ENCODE measurements around the gene ST8SIA6. TPM values are rescaled to one million over a fixed set of nuclear protein-coding genes. Genes with fewer than 3 reads are reported as not detected.

The ST8SIA6 gene
- total and polyA plus RNA-seq, 10 of the 15 experiments (the other 5 are each of a cell fraction or from before 2014, with no cell fraction given): 0.22 TPM; not detected in 9

GRCh38 chr10:17385066-17385465, 69.3 kb downstream of the ST8SIA6 start:
- ChIA-PET SMC1A (ENCODE audit: uncharacterized antibody, unreplicated experiment) (no interaction called here), RAD21 (ENCODE audit: unreplicated experiment) (no interaction called here), CTCF (interaction anchor here (0.7 to 1.4 kb wide), 4 partner anchors 8 to 324 kb away, joined by 3 read pairs; no protein-coding TSS in a partner anchor), POLR2A (interaction anchor here (0.6 kb wide), 1 partner anchor 607 kb away, joined by 4 read pairs; no protein-coding TSS in a partner anchor)
- H3K27me3 ChIP-seq (replicated peaks in 1 of 2; ENCODE audit: control insufficient read depth in 2 of 2, insufficient read depth in 2 of 2, low read length in 1 of 2): no peaks in the 10 kb centered on the region
- no peaks in the 10 kb centered on the region for H3K79me2 ChIP-seq (ENCODE audit: control insufficient read depth, insufficient read depth, low read length)
- in situ Hi-C loops (cut with MboI) (no loop called here), intact Hi-C loops (cut with micrococcal nuclease; ENCODE audit: unreplicated experiment) (no loop called here)
- H3K27ac ChIP-seq (ENCODE audit: control insufficient read depth, insufficient read depth): no peak overlapping the region
- BruUV-seq (replicated peaks): no TSS peak
- H3K4me2 ChIP-seq (ENCODE audit: control insufficient read depth, insufficient read depth): no peak overlapping the region
- no peaks in the 10 kb centered on the region for H3K9me3 ChIP-seq (replicated peaks; ENCODE audit: control insufficient read depth, insufficient read depth, low read length)
- FAIRE-seq (no peak), ATAC-seq (no peak), DNase-seq (ENCODE audit: low read depth, low spot score) (no peak)
- no peaks in the 10 kb centered on the region for H3K4me1 ChIP-seq (ENCODE audit: control insufficient read depth, insufficient read depth, low read length)
- no peak overlapping the region for H2AFZ ChIP-seq (ENCODE audit: control insufficient read depth, low read depth, low read length)
- no peak for TF ChIP-seq HDAC2 (IDR thresholded peaks at IDR 0.05)
- no peak for TF ChIP-seq ZBTB33 (IDR thresholded peaks at IDR 0.05)
- no peak for TF ChIP-seq CTCF (IDR thresholded peaks at IDR 0.05 in 2 of 3, conservative IDR thresholded peaks at IDR 0.05 in 1 of 3; ENCODE audit: control insufficient read depth in 2 of 3, extremely low read depth in 1 of 3, insufficient read depth in 1 of 3, low read depth in 3 of 3, low read length in 3 of 3)
- no peak for TF ChIP-seq PKNOX1 (IDR thresholded peaks at IDR 0.05)
- TF ChIP-seq POLR2A (IDR thresholded peaks at IDR 0.05; ENCODE audit: low read depth, low read length): no peak
- TF ChIP-seq SRF (IDR thresholded peaks at IDR 0.05; ENCODE audit: low read depth in 2 of 2, low read length in 2 of 2): no peak
- H3K9ac ChIP-seq (ENCODE audit: control insufficient read depth, insufficient read depth, low read length): no peak overlapping the region
- H3K36me3 ChIP-seq (ENCODE audit: control insufficient read depth in 2 of 2, insufficient read depth in 2 of 2, low read length in 1 of 2): no peaks in the 10 kb centered on the region
- WGBS (ENCODE audit: insufficient coverage, insufficient replicate concordance, low lambda C conversion rate, missing lambda C conversion rate): 48% methylated on average over 6 of the region's 6 CpGs
- H3K4me3 ChIP-seq: no peak overlapping the region
- no peaks in the 10 kb centered on the region for H4K20me1 ChIP-seq (ENCODE audit: control insufficient read depth, insufficient read depth)

Measured in GM12878 (cell line).